Fibroblast of skin of abdomen (primary cell): ENCODE results near the gene YOD1. TPM values are rescaled to one million over a fixed set of nuclear protein-coding genes. Genes with fewer than 3 reads are reported as not detected.

ENCODE experiments used
- DNase-seq: peaks from one replicate; pipeline ENCODE4 v3.0.0-alpha.2; 2013
- polyA plus RNA-seq, 2 experiments: library from polyadenylated mRNA; unstranded; fragments of 120-200 nt; gene quantifications; one replicate each; pipeline ENCODE4 v1.2.1, GENCODE V29; 2013; ENCODE audit not compliant: insufficient read length in 2 of 2

Gene YOD1
- polyA plus RNA-seq (2013, experiment 1 of 2; ENCODE audit: insufficient read length) = 4.1 TPM
- 3.9 TPM for polyA plus RNA-seq (2013, experiment 2 of 2; ENCODE audit: insufficient read length)

DNA sequence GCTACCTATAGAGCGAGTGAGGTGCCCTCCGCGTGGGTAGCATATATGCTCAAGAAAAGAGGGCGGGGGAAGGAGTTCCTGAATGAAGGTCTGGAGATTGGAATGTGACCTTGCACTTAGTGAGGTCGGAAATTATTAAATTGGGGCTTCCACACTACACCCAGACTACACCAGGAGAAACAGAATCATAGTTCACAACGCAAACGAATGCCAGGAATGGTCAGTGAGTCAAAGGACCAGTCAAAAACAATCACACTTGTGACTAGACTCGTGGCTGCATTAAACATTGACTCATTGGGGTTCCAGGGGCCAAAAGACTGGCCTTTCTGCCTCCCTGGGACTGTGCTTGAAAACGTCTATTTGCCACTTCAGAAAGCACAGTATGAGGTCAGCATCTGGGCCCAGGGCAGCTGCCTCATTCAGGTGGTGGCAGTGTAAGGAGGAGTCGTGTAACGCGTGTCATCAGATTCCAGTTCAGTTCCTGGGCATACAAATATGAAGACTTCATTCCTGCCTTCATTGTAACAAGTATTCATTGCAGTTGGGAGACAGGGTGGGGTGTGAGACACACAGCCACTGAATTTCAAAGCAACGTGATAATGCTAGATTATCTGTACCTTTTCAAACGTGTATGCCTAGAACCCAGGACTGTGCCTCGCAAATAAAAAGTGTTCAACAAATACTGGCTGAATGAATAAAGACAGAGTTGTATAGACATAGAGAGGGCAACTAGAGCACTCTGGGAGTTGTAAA, at the start of gene YOD1:
Gene YOD1, minus strand, starts transcription at position 18 of the 753 bp plus-strand sequence. CDS start 178 bp downstream, outside the sequence.
- DNase-seq = no peak

- DNase-seq = no peak
These were observed 46.9 kb upstream of the YOD1 start for GRCh38 chr1:207097871-207098324.

- DNase-seq = no peak
These were observed 42.9 kb upstream of the YOD1 start for GRCh38 chr1:207093944-207094343.

DNA sequence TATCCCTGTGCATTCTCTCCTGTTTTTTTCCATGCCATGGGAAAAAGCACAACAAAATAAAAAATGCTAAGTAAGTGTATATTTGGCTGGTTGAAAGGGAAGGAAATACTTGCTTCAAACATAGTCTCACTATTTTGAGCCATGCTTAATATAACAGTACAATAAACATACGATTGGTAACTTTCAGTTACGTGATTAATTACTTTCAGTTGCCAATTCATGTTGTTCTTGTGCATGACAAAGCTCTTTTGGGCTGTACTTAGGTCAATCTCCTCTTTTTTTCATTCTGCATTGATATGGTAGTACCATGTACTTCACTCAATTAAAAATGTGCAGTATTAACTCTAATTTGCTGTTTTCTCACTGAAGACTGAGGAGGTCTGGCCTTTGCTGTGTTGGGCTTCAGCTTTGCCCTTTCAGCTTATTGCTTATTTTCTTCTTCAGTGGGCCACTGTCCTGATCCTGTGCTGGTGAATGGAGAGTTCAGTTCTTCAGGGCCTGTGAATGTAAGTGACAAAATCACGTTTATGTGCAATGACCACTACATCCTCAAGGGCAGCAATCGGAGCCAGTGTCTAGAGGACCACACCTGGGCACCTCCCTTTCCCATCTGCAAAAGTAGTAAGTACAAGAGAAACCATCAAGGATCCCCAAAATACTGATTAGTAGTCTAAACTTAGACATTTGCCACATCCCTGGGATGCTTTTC, 40.3 kb upstream of the YOD1 start:
- no peak for DNase-seq

- no peak for DNase-seq
These were observed 38.8 kb upstream of the YOD1 start for GRCh38 chr1:207089627-207090355.

- peak; percentile 30 for DNase-seq
These were observed 38.0 kb upstream of the YOD1 start, which contains the start of gene C4BPB for GRCh38 chr1:207088701-207089626. Gene C4BPB (plus strand): TSS chr1:207088860. CDS start chr1:207089532, 672 bp downstream.

DNA sequence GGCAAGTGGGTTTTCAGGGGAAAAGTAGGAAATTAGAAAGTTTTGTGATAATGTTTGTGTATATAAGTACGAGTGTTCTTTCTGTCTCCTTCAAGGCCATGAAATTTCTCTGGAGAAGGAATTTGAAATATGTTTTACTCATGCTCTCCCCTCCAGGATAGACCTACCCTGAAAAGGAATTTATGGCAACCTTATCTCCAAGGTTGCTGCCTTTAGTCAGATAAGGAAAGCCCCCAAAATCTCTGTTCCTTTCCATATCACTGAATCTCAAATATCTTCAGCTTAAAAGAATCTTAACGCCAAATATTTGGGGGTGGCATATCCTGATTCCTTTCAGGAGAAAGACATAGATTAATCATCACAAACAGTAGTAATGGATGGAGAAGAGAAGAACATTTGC, 37.2 kb upstream of the YOD1 start:
- DNase-seq = peak; percentile 30

GRCh38 chr1:207085887-207086286, 34.9 kb upstream of the YOD1 start:
- DNase-seq = no peak

GRCh38 chr1:207084701-207085180, 33.7 kb upstream of the YOD1 start:
- DNase-seq = peak; percentile 57

- DNase-seq = peak; percentile 31
These were observed 33.2 kb upstream of the YOD1 start for GRCh38 chr1:207084232-207084631.

- DNase-seq = no peak
These were observed 30.8 kb upstream of the YOD1 start for GRCh38 chr1:207081806-207082205.

DNA sequence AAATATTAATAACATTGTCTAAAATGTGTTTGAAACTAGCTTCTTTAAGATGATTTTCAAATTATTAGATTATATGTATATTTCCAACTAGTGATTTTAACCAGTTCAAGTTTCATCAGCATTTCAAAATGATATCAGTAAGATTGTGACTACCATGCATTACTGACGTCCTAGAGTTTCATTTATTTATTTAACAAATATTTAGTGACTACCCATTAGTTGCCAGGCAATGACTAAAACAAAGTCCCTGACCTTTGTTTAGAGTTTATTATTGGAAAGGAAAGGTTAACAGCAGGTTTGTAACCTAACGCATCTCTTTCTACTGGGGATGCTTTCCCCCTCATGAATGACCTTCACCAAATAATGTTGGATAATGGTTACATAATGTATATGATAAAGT, 30.1 kb upstream of the YOD1 start:
- no peak for DNase-seq

- no peak for DNase-seq
These were observed 28.8 kb upstream of the YOD1 start for GRCh38 chr1:207079706-207080241.

DNA sequence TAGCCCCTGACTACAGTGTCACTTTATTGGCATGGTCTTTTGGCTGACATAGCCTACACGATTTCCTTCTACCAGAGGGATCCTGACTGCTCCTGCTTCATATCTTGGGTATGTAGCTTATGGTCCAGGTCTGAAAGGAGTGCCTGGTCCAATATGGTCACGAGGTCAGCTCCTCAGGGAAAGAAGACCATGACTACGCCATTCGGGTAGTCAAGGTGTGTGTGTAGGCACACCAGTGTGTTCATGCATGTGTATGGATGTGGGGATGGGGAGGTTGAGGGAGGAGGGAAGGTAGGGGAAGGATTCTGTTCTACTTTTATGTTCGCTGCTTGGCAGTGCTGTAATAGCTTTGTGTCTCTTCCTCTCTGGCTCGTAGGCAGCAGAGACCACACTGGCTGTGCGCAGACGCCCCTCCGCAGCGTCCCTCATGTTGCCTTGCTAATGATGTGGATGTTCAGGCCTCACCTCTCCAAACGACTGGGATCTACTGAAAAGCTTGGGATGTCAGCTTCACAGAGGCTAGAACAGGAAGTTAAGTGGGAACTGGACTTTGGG, 27.6 kb upstream of the YOD1 start:
- DNase-seq = no peak

GRCh38 chr1:207077470-207078377, 26.7 kb upstream of the YOD1 start:
- DNase-seq = peak; percentile 70

GRCh38 chr1:207077012-207077411, 26.0 kb upstream of the YOD1 start:
- no peak for DNase-seq

DNA sequence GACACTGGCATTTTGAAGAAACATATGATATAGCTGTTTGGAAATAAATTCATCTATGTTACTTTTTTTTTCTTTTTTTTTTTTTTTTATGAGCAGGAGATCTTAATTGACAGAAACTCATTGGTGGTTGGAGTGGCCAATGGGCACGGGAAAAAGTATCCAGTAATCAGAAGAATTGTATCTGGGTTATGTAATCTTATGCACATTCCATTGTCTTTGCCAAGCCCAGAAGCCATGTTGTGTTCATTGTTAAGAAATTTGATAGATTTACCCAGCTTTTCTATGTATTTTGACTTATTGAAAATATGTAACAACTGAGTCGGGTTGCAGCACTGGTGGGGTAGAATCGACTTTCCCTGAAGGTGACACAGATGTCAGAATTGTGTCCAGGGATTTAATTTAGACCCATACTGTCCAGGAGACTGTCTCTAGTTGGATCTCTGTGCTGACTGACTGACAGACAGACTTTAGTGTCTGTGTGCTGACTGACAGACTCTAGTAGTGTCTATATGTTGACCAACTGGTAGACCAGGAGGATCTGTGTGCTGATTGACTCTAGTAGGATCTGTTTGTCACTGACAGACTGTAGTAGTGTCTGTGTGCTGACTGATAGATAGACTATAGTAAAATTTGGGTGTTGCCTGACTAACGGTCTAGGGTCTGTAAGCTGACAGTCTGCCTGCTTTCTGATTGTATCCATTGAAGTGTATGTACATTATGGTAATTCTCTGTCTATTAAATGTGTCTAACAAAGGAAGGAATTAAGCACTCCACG, 25.4 kb upstream of the YOD1 start:
- DNase-seq = no peak

DNA sequence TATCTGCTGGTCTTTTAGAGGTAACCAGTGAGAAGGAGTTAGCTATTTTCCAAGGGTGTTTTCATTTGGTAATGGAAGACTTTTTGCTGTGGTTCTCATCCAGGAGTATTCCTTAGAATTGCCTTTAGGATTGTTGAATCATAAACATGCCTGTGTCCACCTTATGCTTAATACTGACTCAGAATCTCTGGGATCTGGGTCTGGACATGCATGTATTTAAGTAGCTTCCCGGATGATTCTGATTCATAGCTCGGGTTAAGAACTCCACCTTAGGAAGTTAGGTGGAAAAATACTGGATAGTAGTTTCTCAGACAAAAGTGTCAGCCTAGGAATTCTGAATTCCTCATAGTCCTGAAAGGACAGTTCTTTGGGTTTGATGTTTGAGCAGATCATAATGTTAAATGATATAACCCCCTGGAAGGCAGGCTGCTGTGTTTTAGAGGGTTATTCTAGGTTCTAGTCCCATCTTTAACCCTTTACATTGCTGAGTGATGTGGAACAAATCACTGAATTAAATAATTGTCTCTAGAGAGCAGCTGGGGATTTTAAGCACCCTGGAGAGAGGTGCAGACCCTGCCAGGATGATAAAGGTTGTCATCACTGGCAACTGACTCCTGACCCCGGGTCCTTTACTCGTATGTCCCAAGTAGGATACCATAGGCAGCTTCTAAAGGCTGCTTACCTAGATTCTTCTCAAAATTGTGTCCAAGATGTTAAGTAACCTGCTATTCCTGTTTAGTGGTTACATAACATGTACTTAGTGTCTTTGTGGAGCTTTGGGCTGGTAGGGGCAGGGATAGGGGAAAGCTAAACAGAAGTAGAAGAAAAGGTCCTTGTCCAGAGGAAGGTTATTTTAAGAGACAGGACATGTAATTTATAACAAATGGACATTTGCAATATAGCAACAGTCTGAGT, 23.2 kb upstream of the YOD1 start:
- DNase-seq = no peak
